Activated naive CD4-positive, alpha-beta T cell treated with anti-CD3 and anti-CD28 coated beads, Interleukin-2, amount 10 ng/mL, durations not matched to agents 7 days and 5 days (primary cell): ENCODE data around the gene KCNC3.

Experiments used
- CTCF ChIA-PET: fragments of 350-600 bp; sonication (Branson Sonifier 250); formaldehyde crosslinking; loops from one replicate; lab custom pipeline; 2021; ENCODE audit warnings: antibody characterized with exemption; lab: Charles Lee
- DNase-seq: peaks from one replicate; pipeline ENCODE4 v3.0.0-alpha.2; 2020
- H3K27ac Mint-ChIP-seq: one replicate; pipeline ENCODE4 v1.8.0; 2021; ENCODE audit warnings: mild to moderate bottlenecking, moderate library complexity, mixed read lengths
- H3K27me3 Mint-ChIP-seq: one replicate; pipeline ENCODE4 v1.8.0; 2021; ENCODE audit warnings: mild to moderate bottlenecking, mixed read lengths
- H3K36me3 Mint-ChIP-seq: one replicate; pipeline ENCODE4 v1.8.0; 2021; ENCODE audit warnings: mixed read lengths
- H3K4me1 Mint-ChIP-seq: one replicate; pipeline ENCODE4 v1.8.0; 2021; ENCODE audit warnings: mixed read lengths
- H3K4me3 Mint-ChIP-seq: one replicate; pipeline ENCODE4 v1.8.0; 2021; ENCODE audit warnings: mild to moderate bottlenecking, moderate library complexity, mixed read lengths
- H3K9me3 Mint-ChIP-seq: one replicate; pipeline ENCODE4 v1.8.0; 2021; ENCODE audit warnings: mixed read lengths

KCNC3 gene

GRCh38 chr19:50315773-50316448 lies 13.3 kb downstream of the KCNC3 start:
- Mint-ChIP-seq H3K4me1 (peaks cover 10% of the 10 kb centered on the region), H3K27me3 (peaks cover 76% of the 10 kb centered on the region), H3K27ac (no peak overlapping the region), H3K4me3 (peak overlapping the region; percentile 55), H3K9me3 (no peaks in the 10 kb centered on the region), H3K36me3 (no peaks in the 10 kb centered on the region)
- CTCF ChIA-PET = interaction anchor here (0.7 to 1.2 kb wide), 2 partner anchors 12 to 41 kb away, joined by 3 to 4 read pairs; no protein-coding TSS in a partner anchor
- peak; percentile 37 for DNase-seq

- Mint-ChIP-seq H3K4me3 (no peak overlapping the region), H3K27me3 (peaks cover 85% of the 10 kb centered on the region), H3K36me3 (no peaks in the 10 kb centered on the region), H3K9me3 (no peaks in the 10 kb centered on the region), H3K27ac (no peak overlapping the region), H3K4me1 (peaks cover 10% of the 10 kb centered on the region)
- DNase-seq = no peak
- CTCF ChIA-PET = no interaction called here
Measured at GRCh38 chr19:50314724-50315708, 14.2 kb downstream of the KCNC3 start.

- Mint-ChIP-seq H3K9me3 (no peaks in the 10 kb centered on the region), H3K27ac (no peak overlapping the region), H3K36me3 (no peaks in the 10 kb centered on the region), H3K4me3 (no peak overlapping the region), H3K27me3 (peaks cover 92% of the 10 kb centered on the region), H3K4me1 (peaks cover 10% of the 10 kb centered on the region)
- CTCF ChIA-PET = no interaction called here
- no peak for DNase-seq
Measured at GRCh38 chr19:50313812-50314536, 15.2 kb downstream of the KCNC3 start.

GRCh38 chr19:50312967-50313811 lies 16.0 kb downstream of the KCNC3 start:
- Mint-ChIP-seq H3K27ac (no peak overlapping the region), H3K27me3 (peaks cover 100% of the 10 kb centered on the region), H3K4me1 (peaks cover 10% of the 10 kb centered on the region), H3K4me3 (no peak overlapping the region), H3K9me3 (no peaks in the 10 kb centered on the region), H3K36me3 (no peaks in the 10 kb centered on the region)
- no peak for DNase-seq
- CTCF ChIA-PET = no interaction called here

GRCh38 chr19:50311723-50312635 lies 17.2 kb downstream of the KCNC3 start:
- DNase-seq = no peak
- no peak overlapping the region for H3K27ac Mint-ChIP-seq

GRCh38 chr19:50310759-50311465 lies 18.3 kb downstream of the KCNC3 start:
- no peak overlapping the region for H3K4me3 Mint-ChIP-seq
- DNase-seq = no peak
- H3K27me3 Mint-ChIP-seq = peaks cover 91% of the 10 kb centered on the region
- H3K36me3 Mint-ChIP-seq = no peaks in the 10 kb centered on the region
- no peak overlapping the region for H3K27ac Mint-ChIP-seq
- CTCF ChIA-PET = no interaction called here
- H3K4me1 Mint-ChIP-seq = peaks cover 5% of the 10 kb centered on the region
- H3K9me3 Mint-ChIP-seq = no peaks in the 10 kb centered on the region

More at GRCh38 chr19:50311723-50312635, 17.2 kb downstream of the KCNC3 start:
- Mint-ChIP-seq H3K4me3 (no peak overlapping the region), H3K27me3 (peaks cover 95% of the 10 kb centered on the region), H3K4me1 (peaks cover 7% of the 10 kb centered on the region), H3K36me3 (no peaks in the 10 kb centered on the region), H3K9me3 (no peaks in the 10 kb centered on the region)
- CTCF ChIA-PET = no interaction called here

- no peak for DNase-seq
- Mint-ChIP-seq H3K4me3 (no peak overlapping the region), H3K27me3 (peaks cover 90% of the 10 kb centered on the region), H3K4me1 (no peaks in the 10 kb centered on the region), H3K36me3 (no peaks in the 10 kb centered on the region), H3K27ac (no peak overlapping the region), H3K9me3 (no peaks in the 10 kb centered on the region)
- CTCF ChIA-PET = no interaction called here
Measured at GRCh38 chr19:50309396-50310125, 19.6 kb downstream of the KCNC3 start.

- Mint-ChIP-seq H3K9me3 (no peaks in the 10 kb centered on the region), H3K27me3 (peaks cover 86% of the 10 kb centered on the region), H3K36me3 (no peaks in the 10 kb centered on the region), H3K4me1 (no peaks in the 10 kb centered on the region), H3K27ac (no peak overlapping the region), H3K4me3 (no peak overlapping the region)
- no peak for DNase-seq
- CTCF ChIA-PET = no interaction called here
Measured at GRCh38 chr19:50308991-50309390, 20.2 kb downstream of the KCNC3 start.

GRCh38 chr19:50303558-50303957 lies 25.6 kb downstream of the KCNC3 start:
- Mint-ChIP-seq H3K27ac (no peak overlapping the region), H3K27me3 (peaks cover 39% of the 10 kb centered on the region), H3K4me1 (no peaks in the 10 kb centered on the region), H3K4me3 (no peak overlapping the region), H3K36me3 (no peaks in the 10 kb centered on the region), H3K9me3 (no peaks in the 10 kb centered on the region)
- no peak for DNase-seq
- CTCF ChIA-PET = no interaction called here

GRCh38 chr19:50301607-50301971 lies 27.6 kb downstream of the KCNC3 start:
- Mint-ChIP-seq H3K27me3 (peaks cover 25% of the 10 kb centered on the region), H3K4me3 (no peak overlapping the region)
- CTCF ChIA-PET = no interaction called here

GRCh38 chr19:50300814-50301606 lies 28.2 kb downstream of the KCNC3 start:
- Mint-ChIP-seq H3K27me3 (peaks cover 21% of the 10 kb centered on the region), H3K27ac (no peak overlapping the region), H3K4me3 (no peak overlapping the region), H3K9me3 (no peaks in the 10 kb centered on the region), H3K4me1 (no peaks in the 10 kb centered on the region), H3K36me3 (no peaks in the 10 kb centered on the region)
- no peak for DNase-seq
- CTCF ChIA-PET = interaction anchor here (0.6 kb wide), 1 partner anchor 492 kb away, joined by 5 read pairs; no protein-coding TSS in a partner anchor

More at GRCh38 chr19:50301607-50301971, 27.6 kb downstream of the KCNC3 start:
- DNase-seq = no peak
- no peaks in the 10 kb centered on the region for H3K9me3 Mint-ChIP-seq
- no peaks in the 10 kb centered on the region for H3K36me3 Mint-ChIP-seq
- H3K27ac Mint-ChIP-seq = no peak overlapping the region
- H3K4me1 Mint-ChIP-seq = no peaks in the 10 kb centered on the region
